ENCODE measurements around the gene HES4. TPM values are rescaled to one million over a fixed set of nuclear protein-coding genes. Genes with fewer than 3 reads are reported as not detected.
"Not testable (repeated sequence)": the region's sequence is repeated elsewhere in the genome, so short reads cannot be mapped to it uniquely, and the experiment has no call there.

Gene HES4
- total and polyA plus RNA-seq, 2 donors (not counting 1 experiment from before 2014, with no cell fraction given), result 0.49 to 2.0 TPM

GRCh38 chr1:992362-992761 is 7.5 kb downstream of the HES4 start:
- Histone ChIP-seq H3K27ac (ENCODE audit: insufficient read depth, low read length) (no peak overlapping the region), H3K4me2 (ENCODE audit: extremely low read depth, insufficient read depth, low read length) (no peak overlapping the region), H3K36me3 (ENCODE audit: control insufficient read depth, insufficient read depth, low read length) (no peaks in the 10 kb centered on the region), H3K9me3 (ENCODE audit: control insufficient read depth, insufficient read depth, low read depth, low read length) (no peaks in the 10 kb centered on the region), H3K4me1 (ENCODE audit: control insufficient read depth, extremely low read depth, insufficient read depth, low read length) (no peaks in the 10 kb centered on the region), H3K9ac (ENCODE audit: insufficient read depth, low read length) (no peak overlapping the region), H4K20me1 (ENCODE audit: control insufficient read depth, extremely low read depth, insufficient read depth, low read length) (no peaks in the 10 kb centered on the region), H3K79me2 (ENCODE audit: control insufficient read depth, insufficient read depth, low read length) (no peaks in the 10 kb centered on the region), H3K4me3 (replicated peaks in 1 of 4; ENCODE audit: control extremely low read depth in 1 of 4, insufficient read depth in 1 of 4, low read depth in 3 of 4, low read length in 4 of 4) (no peak overlapping the region), H2AFZ (ENCODE audit: low read length) (no peak overlapping the region), H3K27me3 (ENCODE audit: control insufficient read depth, insufficient read depth, low read length) (peaks cover 12% of the 10 kb centered on the region)
- TF ChIP-seq EZH2 (IDR thresholded peaks at IDR 0.05; ENCODE audit: low read length, missing control alignments), result no peak
- no peak for TF ChIP-seq CTCF (conservative IDR thresholded peaks at IDR 0.05 in 1 of 2, IDR thresholded peaks at IDR 0.05 in 1 of 2; ENCODE audit: low read depth in 1 of 2, low read length in 2 of 2)
- no peak for DNase-seq (ENCODE audit: low read depth in 2 of 2)

- Histone ChIP-seq H3K27ac (ENCODE audit: insufficient read depth, low read length) (no peak overlapping the region), H3K79me2 (ENCODE audit: control insufficient read depth, insufficient read depth, low read length) (no peaks in the 10 kb centered on the region), H3K4me2 (ENCODE audit: extremely low read depth, insufficient read depth, low read length) (no peak overlapping the region), H3K36me3 (ENCODE audit: control insufficient read depth, insufficient read depth, low read length) (no peaks in the 10 kb centered on the region), H3K9ac (ENCODE audit: insufficient read depth, low read length) (no peak overlapping the region), H3K4me1 (ENCODE audit: control insufficient read depth, extremely low read depth, insufficient read depth, low read length) (no peaks in the 10 kb centered on the region), H3K4me3 (replicated peaks in 1 of 4; ENCODE audit: control extremely low read depth in 1 of 4, insufficient read depth in 1 of 4, low read depth in 3 of 4, low read length in 4 of 4) (no peak overlapping the region), H4K20me1 (ENCODE audit: control insufficient read depth, extremely low read depth, insufficient read depth, low read length) (no peaks in the 10 kb centered on the region), H3K27me3 (ENCODE audit: control insufficient read depth, insufficient read depth, low read length) (peaks cover 12% of the 10 kb centered on the region), H2AFZ (ENCODE audit: low read length) (no peak overlapping the region), H3K9me3 (ENCODE audit: control insufficient read depth, insufficient read depth, low read depth, low read length) (no peaks in the 10 kb centered on the region)
- DNase-seq (ENCODE audit: low read depth in 2 of 2), result no peak
- no peak for TF ChIP-seq CTCF (conservative IDR thresholded peaks at IDR 0.05 in 1 of 2, IDR thresholded peaks at IDR 0.05 in 1 of 2; ENCODE audit: low read depth in 1 of 2, low read length in 2 of 2)
- no peak for TF ChIP-seq EZH2 (IDR thresholded peaks at IDR 0.05; ENCODE audit: low read length, missing control alignments)
Observed at GRCh38 chr1:991895-992294, 8.0 kb downstream of the HES4 start.

- H3K4me3 ChIP-seq (replicated peaks in 1 of 4; ENCODE audit: control extremely low read depth in 1 of 4, insufficient read depth in 1 of 4, low read depth in 3 of 4, low read length in 4 of 4); H3K4me2 ChIP-seq (ENCODE audit: extremely low read depth, insufficient read depth, low read length); H3K27ac ChIP-seq (ENCODE audit: insufficient read depth, low read length); H2AFZ ChIP-seq (ENCODE audit: low read length); H4K20me1 ChIP-seq (ENCODE audit: control insufficient read depth, extremely low read depth, insufficient read depth, low read length); H3K79me2 ChIP-seq (ENCODE audit: control insufficient read depth, insufficient read depth, low read length); H3K9me3 ChIP-seq (ENCODE audit: control insufficient read depth, insufficient read depth, low read depth, low read length); H3K9ac ChIP-seq (ENCODE audit: insufficient read depth, low read length); H3K4me1 ChIP-seq (ENCODE audit: control insufficient read depth, extremely low read depth, insufficient read depth, low read length); DNase-seq (ENCODE audit: low read depth in 2 of 2); H3K36me3 ChIP-seq (ENCODE audit: control insufficient read depth, insufficient read depth, low read length): not testable (repeated sequence)
- peaks cover 12% of the 10 kb centered on the region for H3K27me3 ChIP-seq (ENCODE audit: control insufficient read depth, insufficient read depth, low read length)
Observed at GRCh38 chr1:991275-991674, 8.6 kb downstream of the HES4 start.

- peaks cover 10% of the 10 kb centered on the region for H3K27me3 ChIP-seq (ENCODE audit: control insufficient read depth, insufficient read depth, low read length)
- H3K4me3 ChIP-seq (replicated peaks in 1 of 4; ENCODE audit: control extremely low read depth in 1 of 4, insufficient read depth in 1 of 4, low read depth in 3 of 4, low read length in 4 of 4); DNase-seq (ENCODE audit: low read depth in 2 of 2); H3K79me2 ChIP-seq (ENCODE audit: control insufficient read depth, insufficient read depth, low read length); H4K20me1 ChIP-seq (ENCODE audit: control insufficient read depth, extremely low read depth, insufficient read depth, low read length); H2AFZ ChIP-seq (ENCODE audit: low read length); H3K9me3 ChIP-seq (ENCODE audit: control insufficient read depth, insufficient read depth, low read depth, low read length); H3K4me1 ChIP-seq (ENCODE audit: control insufficient read depth, extremely low read depth, insufficient read depth, low read length); H3K36me3 ChIP-seq (ENCODE audit: control insufficient read depth, insufficient read depth, low read length); H3K4me2 ChIP-seq (ENCODE audit: extremely low read depth, insufficient read depth, low read length); H3K27ac ChIP-seq (ENCODE audit: insufficient read depth, low read length); H3K9ac ChIP-seq (ENCODE audit: insufficient read depth, low read length): not testable (repeated sequence)
Observed at GRCh38 chr1:988061-988460, 11.8 kb downstream of the HES4 start.

Data from fibroblast of lung (primary cell).